NT2/D1 (cell line): Measurements from ENCODE around the gene LAMC1.

Source experiments
- SUZ12 ChIP-seq: IDR thresholded peaks from 2 replicates; pipeline ENCODE4 v1.6.1; 2011; ENCODE audit not compliant: insufficient read length, insufficient read depth; ENCODE audit errors: extremely low read depth
- YY1 ChIP-seq: IDR thresholded peaks from 2 replicates; pipeline ENCODE4 v1.6.1; 2011; ENCODE audit not compliant: insufficient read length, insufficient read depth
- ZNF274 ChIP-seq: IDR thresholded peaks from 2 replicates; pipeline ENCODE4 v1.6.1; 2011; ENCODE audit warnings: mild to moderate bottlenecking, low read depth, low read length

DNA sequence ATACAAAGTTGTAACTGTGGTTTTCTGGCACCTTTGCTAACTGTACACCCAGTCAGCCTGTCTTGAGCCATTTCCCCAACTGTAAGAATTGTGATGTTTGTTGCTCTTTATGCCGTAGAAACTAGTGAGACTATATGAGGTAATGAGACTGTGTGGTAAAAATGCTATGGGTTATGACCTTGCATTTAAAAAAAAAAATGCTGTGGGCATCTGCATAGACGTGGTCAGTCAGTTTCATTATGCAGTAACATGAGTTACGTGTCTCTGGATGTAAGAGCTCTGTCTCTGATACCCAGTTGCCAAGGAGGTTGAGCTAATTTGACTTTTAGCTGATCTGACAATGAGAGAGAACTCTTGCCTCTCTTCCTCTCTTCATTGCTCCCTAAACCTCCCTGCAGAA is 82.2 kb downstream of the LAMC1 start:
- no peak for TF ChIP-seq ZNF274
- no peak for TF ChIP-seq SUZ12
- TF ChIP-seq YY1: no peak
